H1 (cell line): ENCODE measurements around the gene STOML2. TPM values are rescaled to one million over a fixed set of nuclear protein-coding genes. Genes with fewer than 3 reads are reported as not detected.

ENCODE experiments used
- CTCF ChIA-PET: fragments of 300-600 bp; sonication (Branson Sonifier 250); formaldehyde crosslinking; loops from one replicate; lab custom pipeline; 2021; ENCODE audit not compliant: partially characterized antibody; lab: Charles Lee
- POLR2A ChIA-PET: fragments of 300-600 bp; sonication (Branson Sonifier 250); formaldehyde crosslinking; loops from one replicate; lab custom pipeline; 2021; ENCODE audit warnings: inconsistent platforms; ENCODE audit not compliant: partially characterized antibody; lab: Charles Lee
- DNase-seq, 2 experiments: peaks; one replicate each; pipeline versions ENCODE4 v3.0.0 to v3.0.0-alpha.2; 2010 to 2022; ENCODE audit warnings: low spot score in 2 of 2, low read depth in 1 of 2, mixed read lengths in 1 of 2
- FAIRE-seq: peaks from 2 replicates; lab custom pipeline; 2011; peaks lifted over from hg19 to GRCh38; lab: Jason Lieb, UNC
- H2AFZ ChIP-seq: 2 replicates; pipeline ENCODE4 v1.8.1; 2012; ENCODE audit warnings: low read length, inconsistent platforms
- H2AK5ac ChIP-seq: 2 replicates; pipeline ENCODE4 v1.6.1; 2013; ENCODE audit warnings: low read depth, low read length
- H2BK120ac ChIP-seq: replicated peaks from 2 replicates; pipeline ENCODE3; 2013; ENCODE audit warnings: low read depth, low read length, inconsistent platforms
- H2BK12ac ChIP-seq: 2 replicates; pipeline ENCODE4 v1.6.1; 2013; ENCODE audit warnings: low read depth, low read length
- H2BK15ac ChIP-seq: 2 replicates; pipeline ENCODE4 v1.6.1; 2013; ENCODE audit warnings: low read length
- H2BK20ac ChIP-seq: 2 replicates; pipeline ENCODE4 v1.6.1; 2013; ENCODE audit warnings: low read length
- H2BK5ac ChIP-seq: 2 replicates; pipeline ENCODE4 v1.6.1; 2013; ENCODE audit warnings: low read depth, low read length
- H3K14ac ChIP-seq: 2 replicates; pipeline ENCODE4 v1.6.1; 2013; ENCODE audit warnings: inconsistent platforms; ENCODE audit not compliant: insufficient read length
- H3K18ac ChIP-seq: 2 replicates; pipeline ENCODE4 v1.6.1; 2013; ENCODE audit warnings: low read length; ENCODE audit errors: extremely low read depth
- H3K23ac ChIP-seq: 2 replicates; pipeline ENCODE4 v1.6.1; 2013; ENCODE audit warnings: inconsistent platforms; ENCODE audit not compliant: insufficient read length
- H3K23me2 ChIP-seq: 2 replicates; pipeline ENCODE4 v1.6.1; 2013; ENCODE audit warnings: low read depth, low read length
- H3K27ac ChIP-seq: 2 replicates; pipeline ENCODE4 v1.6.1; 2011; ENCODE audit warnings: low read depth, low read length, inconsistent platforms
- H3K27me3 ChIP-seq, 4 experiments: replicated peaks in 1 of 4; 1 replicate in 1 of 4; 2 replicates in 3 of 4; pipeline versions ENCODE4 v1.6.1 to v1.8.1; 2011 to 2013; ENCODE audit warnings: low read length in 3 of 4, mild to moderate bottlenecking in 3 of 4, inconsistent platforms in 2 of 4, mixed read lengths in 2 of 4, moderate library complexity in 1 of 4; ENCODE audit not compliant: control insufficient read depth in 3 of 4, insufficient read depth in 3 of 4; ENCODE audit errors: extremely low read depth in 1 of 4
- H3K36me3 ChIP-seq, 4 experiments: 2 replicates each; pipeline versions ENCODE4 v1.6.1 to v1.8.1; 2011 to 2013; ENCODE audit warnings: mild to moderate bottlenecking in 4 of 4, low read length in 3 of 4, moderate library complexity in 2 of 4, control low read depth in 1 of 4, inconsistent platforms in 1 of 4; ENCODE audit not compliant: insufficient read depth in 4 of 4, control insufficient read depth in 2 of 4
- H3K4ac ChIP-seq: replicated peaks from 2 replicates; pipeline ENCODE3; 2013; ENCODE audit warnings: low read length, low read depth, mixed read lengths, inconsistent platforms; ENCODE audit not compliant: insufficient read length
- H3K4me1 ChIP-seq, 4 experiments: replicated peaks in 1 of 4; 1 replicate in 1 of 4; 2 replicates in 3 of 4; pipeline versions ENCODE4 v1.6.1 to v1.8.1; 2011 to 2013; ENCODE audit warnings: low read length in 3 of 4, inconsistent platforms in 2 of 4, mixed read lengths in 1 of 4; ENCODE audit not compliant: insufficient read depth in 4 of 4, control insufficient read depth in 3 of 4
- H3K4me2 ChIP-seq, 2 experiments: 2 replicates each; pipeline versions ENCODE4 v1.6.1 to v1.8.1; 2011 to 2013; ENCODE audit warnings: low read depth in 2 of 2, low read length in 2 of 2, control low read depth in 1 of 2, inconsistent platforms in 1 of 2, mild to moderate bottlenecking in 1 of 2; ENCODE audit not compliant: insufficient read depth in 1 of 2
- H3K4me3 ChIP-seq, 4 experiments: fragments of 200-600, 300-600 bp in 1 of 4; sonication (generic), shearing (Covaris generic), sonication (Bioruptor Twin) in 1 of 4; 2 replicates each; pipeline versions ENCODE4 v1.5.1 to v1.8.1; 2011 to 2016; ENCODE audit warnings: low read length in 4 of 4, low read depth in 3 of 4, control low read depth in 2 of 4, inconsistent platforms in 2 of 4, mild to moderate bottlenecking in 2 of 4, mixed read lengths in 1 of 4, moderate library complexity in 1 of 4; ENCODE audit not compliant: insufficient read depth in 2 of 4; ENCODE audit errors: extremely low read depth in 1 of 4
- H3K56ac ChIP-seq: replicated peaks from 2 replicates; pipeline ENCODE3; 2013; ENCODE audit warnings: low read depth, mild to moderate bottlenecking, mixed read lengths, low read length, inconsistent platforms; ENCODE audit not compliant: insufficient read length
- H3K79me1 ChIP-seq: 2 replicates; pipeline ENCODE4 v1.6.1; 2013; ENCODE audit warnings: low read depth, low read length, control low read depth
- H3K79me2 ChIP-seq, 2 experiments: 2 replicates each; pipeline versions ENCODE4 v1.6.1 to v1.8.1; 2012 to 2013; ENCODE audit warnings: low read length in 2 of 2, mild to moderate bottlenecking in 2 of 2, inconsistent platforms in 1 of 2; ENCODE audit not compliant: insufficient read depth in 2 of 2, control insufficient read depth in 1 of 2
- H3K9ac ChIP-seq, 4 experiments: replicated peaks in 1 of 4; 1 replicate in 1 of 4; 2 replicates in 3 of 4; pipeline versions ENCODE4 v1.6.1 to v1.8.1; 2011 to 2013; ENCODE audit warnings: low read depth in 3 of 4, low read length in 3 of 4, control low read depth in 2 of 4, mild to moderate bottlenecking in 2 of 4, moderate library complexity in 2 of 4, inconsistent platforms in 1 of 4; ENCODE audit errors: extremely low read depth in 1 of 4
- H3K9me3 ChIP-seq, 2 experiments: 2 replicates each; pipeline versions ENCODE4 v1.6.1 to v1.8.1; 2012 to 2013; ENCODE audit warnings: mild to moderate bottlenecking in 2 of 2, moderate library complexity in 2 of 2, control low read depth in 1 of 2, inconsistent platforms in 1 of 2, low read depth in 1 of 2, low read length in 1 of 2, mixed read lengths in 1 of 2; ENCODE audit not compliant: insufficient read depth in 2 of 2
- H4K20me1 ChIP-seq, 2 experiments: replicated peaks in 1 of 2; 2 replicates each; pipeline versions ENCODE3 to v1.8.1; 2011 to 2013; ENCODE audit warnings: inconsistent platforms in 2 of 2, low read length in 2 of 2, mild to moderate bottlenecking in 1 of 2; ENCODE audit not compliant: insufficient read depth in 2 of 2, control insufficient read depth in 1 of 2
- H4K5ac ChIP-seq: 2 replicates; pipeline ENCODE4 v1.6.1; 2013; ENCODE audit warnings: low read length, low read depth, mixed read lengths, inconsistent platforms; ENCODE audit not compliant: insufficient read length
- H4K8ac ChIP-seq: 2 replicates; pipeline ENCODE4 v1.8.0; 2013; ENCODE audit warnings: mild to moderate bottlenecking, moderate library complexity, low read length, inconsistent platforms; ENCODE audit not compliant: insufficient read depth; ENCODE audit errors: extremely low read depth
- H4K91ac ChIP-seq: replicated peaks from 2 replicates; pipeline ENCODE3; 2013; ENCODE audit warnings: low read length, mixed read lengths, inconsistent platforms; ENCODE audit not compliant: insufficient read length
- ATF2 ChIP-seq: IDR thresholded peaks from 2 replicates; pipeline ENCODE4 v1.6.1; 2012; ENCODE audit warnings: low read length, inconsistent platforms
- CHD2 ChIP-seq: IDR thresholded peaks from 2 replicates; pipeline ENCODE4 v1.6.1; 2012; ENCODE audit warnings: low read length, improper control_type of control experiment
- E2F6 ChIP-seq: IDR thresholded peaks from 2 replicates; pipeline ENCODE4 v1.6.1; 2012; ENCODE audit warnings: inconsistent platforms
- JUND ChIP-seq: IDR thresholded peaks from 2 replicates; pipeline ENCODE4 v1.6.1; 2011; ENCODE audit warnings: mild to moderate bottlenecking, improper control_type of control experiment, low read length
- KDM5A ChIP-seq: fragments of 200-600 bp; IDR thresholded peaks from 2 replicates; pipeline ENCODE4 v1.7.1; 2012; ENCODE audit warnings: mild to moderate bottlenecking, low read length, inconsistent platforms, mixed read lengths
- PHF8 ChIP-seq: fragments of 200-600 bp; sonication (generic); conservative IDR thresholded peaks from 2 replicates; pipeline ENCODE4 v1.7.1; 2012; ENCODE audit warnings: low read depth, mild to moderate bottlenecking, inconsistent platforms, low read length, moderate library complexity
- TEAD4 ChIP-seq: IDR thresholded peaks from 2 replicates; pipeline ENCODE4 v1.6.1; 2012; ENCODE audit warnings: low read depth, low read length, inconsistent platforms, mixed read lengths
- WGBS, 2 experiments: shearing (Covaris generic) in 1 of 2; methylation state at CpG; one replicate each; pipeline versions ENCODE4 v1.1.6 to v1.1.7; 2013 to 2015; ENCODE audit warnings: low lambda C conversion rate in 2 of 2, mixed read lengths in 2 of 2, inconsistent platforms in 1 of 2, low coverage in 1 of 2, missing lambda C conversion rate in 1 of 2; ENCODE audit not compliant: insufficient replicate concordance in 2 of 2, insufficient coverage in 1 of 2, insufficient read length in 1 of 2; ENCODE audit errors: extremely low coverage in 1 of 2, missing lambda C conversion rate in 1 of 2; 5-methylcytosine and 5-hydroxymethylcytosine counted together
- polyA plus RNA-seq, 7 experiments: library from polyadenylated mRNA; depleted of rRNA in 3 of 7; stranded (reverse) in 5 of 7; unstranded in 2 of 7; fragments of >200 nt in 5 of 7; fragments of 200-250 nt in 2 of 7; gene quantifications; 1 replicate in 5 of 7; 2 replicates in 1 of 7; 4 replicates in 1 of 7; pipeline versions ENCODE4 v1.2.1 to v1.2.3, GENCODE V29; 2011 to 2013; ENCODE audit warnings: missing spikeins in 2 of 7, mixed read lengths in 2 of 7
- total RNA-seq: library from RNA; stranded (reverse); fragmentation: NEBNext Ultra II Directional; extraction: Animal tissue kit (Norgen Biotek cat#: 25700); gene quantifications from 2 replicates; pipeline ENCODE4 v1.2.1, GENCODE V29; 2021

Gene STOML2
- total and polyA plus RNA-seq, 2 of the 8 experiments (the other 6 are each of a cell fraction or from before 2014, with no cell fraction given), result 203 to 256 TPM

- Histone ChIP-seq H3K14ac (no peak overlapping the region), H3K18ac (no peak overlapping the region), H4K8ac (no peak overlapping the region), H3K79me2 (no peaks in the 10 kb centered on the region), H3K23me2 (no peaks in the 10 kb centered on the region), H3K56ac (no peak overlapping the region), H2BK120ac (no peak overlapping the region), H3K36me3 (peaks cover 52 to 71% (median 64%) of the 10 kb centered on the region in 4 experiments), H2BK15ac (no peak overlapping the region), H2BK20ac (no peak overlapping the region), H3K9ac (no peak overlapping the region), H2BK5ac (no peak overlapping the region), H2BK12ac (no peak overlapping the region), H4K91ac (no peak overlapping the region), H3K79me1 (no peaks in the 10 kb centered on the region; the same call in 1 of the 2 replicates), H3K4me2 (no peak overlapping the region), H4K20me1 (peaks cover 5 to 15% of the 10 kb centered on the region in 2 experiments), H4K5ac (no peak overlapping the region), H2AK5ac (no peak overlapping the region), H2AFZ (no peak overlapping the region), H3K4ac (no peak overlapping the region), H3K23ac (no peak overlapping the region), H3K27ac (no peak overlapping the region), H3K9me3 (no peaks in the 10 kb centered on the region; a peak in 1 of 4 replicates), H3K4me3 (no peak overlapping the region), H3K27me3 (no peaks in the 10 kb centered on the region), H3K4me1 (no peaks in the 10 kb centered on the region)
- ChIA-PET CTCF (interaction anchor here (0.9 to 1.3 kb wide), 3 partner anchors 12 to 157 kb away, joined by 3 read pairs; no protein-coding TSS in a partner anchor), POLR2A (interaction anchor here (0.8 to 5.2 kb wide), 4 partner anchors 12 to 30 kb away, joined by 4 to 43 read pairs (median 5); partner anchors contain the start of gene VCP)
- TF ChIP-seq ATF2 (no peak), PHF8 (no peak), JUND (no peak), KDM5A (no peak), CHD2 (no peak), E2F6 (no peak), TEAD4 (no peak)
- DNase-seq (no peak), FAIRE-seq (no peak)
- 89% methylated on average over 9 of the region's 9 CpGs; no CpG with 5 or more reads in 1 of the 2 experiments for WGBS, 2 experiments
Observed at GRCh38 chr9:35056571-35057270, 46.2 kb downstream of the STOML2 start.
